Measurements from ENCODE around the gene FAM20B. TPM values are rescaled to one million over a fixed set of nuclear protein-coding genes. Genes with fewer than 3 reads are reported as not detected.

Gene FAM20B
- total and polyA plus RNA-seq, 2 of the 8 experiments (the other 6 are each of a cell fraction or from before 2014, with no cell fraction given), result 8.3 to 36.6 TPM

GRCh38 chr1:179047636-179047997, 21.9 kb downstream of the FAM20B start:
- Histone ChIP-seq H3K36me3 (ENCODE audit: control insufficient read depth in 2 of 4, insufficient read depth in 4 of 4, low read length in 3 of 4) (no peaks in the 10 kb centered on the region), H3K4me1 (replicated peaks in 1 of 4; ENCODE audit: control insufficient read depth in 3 of 4, insufficient read depth in 4 of 4, low read length in 3 of 4) (no peaks in the 10 kb centered on the region; a peak in 1 of 7 replicates), H3K56ac (replicated peaks; ENCODE audit: insufficient read length, low read depth, low read length) (no peak overlapping the region), H3K4me3 (ENCODE audit: extremely low read depth in 1 of 4, insufficient read depth in 2 of 4, low read depth in 3 of 4, low read length in 4 of 4) (no peak overlapping the region), H3K4me2 (ENCODE audit: insufficient read depth in 1 of 2, low read depth in 2 of 2, low read length in 2 of 2) (no peak overlapping the region), H4K8ac (ENCODE audit: extremely low read depth, insufficient read depth, low read length) (no peak overlapping the region), H2BK12ac (ENCODE audit: low read depth, low read length) (no peak overlapping the region), H3K79me2 (ENCODE audit: control insufficient read depth in 1 of 2, insufficient read depth in 2 of 2, low read length in 2 of 2) (peaks cover 0 to 5% of the 10 kb centered on the region in 2 experiments; a peak in 1 of 4 replicates), H2BK5ac (ENCODE audit: low read depth, low read length) (no peak overlapping the region), H3K4ac (replicated peaks; ENCODE audit: insufficient read length, low read depth, low read length) (no peak overlapping the region), H4K91ac (replicated peaks; ENCODE audit: insufficient read length, low read length) (no peak overlapping the region), H3K23me2 (ENCODE audit: low read depth, low read length) (no peaks in the 10 kb centered on the region), H2BK120ac (replicated peaks; ENCODE audit: low read depth, low read length) (no peak overlapping the region), H2AFZ (ENCODE audit: low read length) (no peak overlapping the region), H2BK20ac (ENCODE audit: low read length) (no peak overlapping the region), H3K79me1 (ENCODE audit: low read depth, low read length) (no peaks in the 10 kb centered on the region), H3K18ac (ENCODE audit: extremely low read depth, low read length) (no peak overlapping the region), H4K20me1 (replicated peaks in 1 of 2; ENCODE audit: control insufficient read depth in 1 of 2, insufficient read depth in 2 of 2, low read length in 2 of 2) (no peaks in the 10 kb centered on the region), H2AK5ac (ENCODE audit: low read depth, low read length) (no peak overlapping the region), H4K5ac (ENCODE audit: insufficient read length, low read depth, low read length) (no peak overlapping the region), H3K23ac (ENCODE audit: insufficient read length) (no peak overlapping the region), H3K27me3 (replicated peaks in 1 of 4; ENCODE audit: control insufficient read depth in 3 of 4, extremely low read depth in 1 of 4, insufficient read depth in 3 of 4, low read length in 3 of 4) (no peaks in the 10 kb centered on the region), H2BK15ac (ENCODE audit: low read length) (no peak overlapping the region), H3K27ac (ENCODE audit: low read depth, low read length) (no peak overlapping the region), H3K9me3 (ENCODE audit: insufficient read depth in 2 of 2, low read depth in 1 of 2, low read length in 1 of 2) (no peaks in the 10 kb centered on the region), H3K9ac (replicated peaks in 1 of 4; ENCODE audit: extremely low read depth in 1 of 4, low read depth in 3 of 4, low read length in 3 of 4) (no peak overlapping the region), H3K14ac (ENCODE audit: insufficient read length) (no peak overlapping the region)
- CTCF ChIA-PET (ENCODE audit: partially characterized antibody), result interaction anchor here (1.1 kb wide), 1 partner anchor 20 kb away, joined by 3 read pairs; no protein-coding TSS in a partner anchor
- POLR2A ChIA-PET (ENCODE audit: partially characterized antibody), result no interaction called here
- DNase-seq (ENCODE audit: low read depth in 1 of 2, low spot score in 2 of 2) (no peak), FAIRE-seq (no peak)
- TF ChIP-seq KDM1A (IDR thresholded peaks at IDR 0.05; ENCODE audit: borderline replicate concordance, low read length), result no peak
- no peak for TF ChIP-seq EP300 (IDR thresholded peaks at IDR 0.05; ENCODE audit: borderline replicate concordance in 1 of 2, low read depth in 2 of 2, low read length in 2 of 2)
- TF ChIP-seq MAFK (IDR thresholded peaks at IDR 0.05; ENCODE audit: low read depth, low read length), result no peak
- no peak for TF ChIP-seq SIN3A (conservative IDR thresholded peaks at IDR 0.05 in 1 of 2, IDR thresholded peaks at IDR 0.05 in 1 of 2; ENCODE audit: low read depth in 1 of 2, low read length in 2 of 2)
- TF ChIP-seq TAF7 (optimal IDR thresholded peaks at IDR 0.05; ENCODE audit: borderline replicate concordance, low read depth, low read length), result no peak
- no peak for TF ChIP-seq CTCF (IDR thresholded peaks at IDR 0.05; ENCODE audit: control extremely low read depth in 1 of 3, insufficient read depth in 1 of 3, low read depth in 1 of 3, low read length in 3 of 3)
